Measurements from ENCODE around the gene UBA5.
A peak's percentile ranks its signal among the peaks of the same experiment; 100 is the strongest.

Gene UBA5

DNA sequence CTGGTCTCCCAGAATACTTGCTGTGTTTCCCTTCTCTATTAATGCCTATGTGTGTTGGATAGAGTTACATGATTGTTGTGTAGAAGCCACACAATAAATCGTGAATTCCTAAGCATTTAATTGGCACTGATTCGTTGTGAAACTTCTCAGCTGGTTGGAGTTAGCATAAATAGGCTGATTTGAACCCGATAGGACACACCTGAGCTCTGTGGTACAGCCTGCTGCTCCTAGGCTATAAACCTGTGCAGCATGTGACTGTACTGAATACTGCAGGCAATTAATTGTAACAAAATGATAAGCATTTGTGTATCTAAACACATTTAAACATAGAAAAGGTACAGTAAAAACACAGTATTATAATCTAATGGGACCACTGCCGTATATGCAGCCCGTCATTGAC lies 5.4 kb upstream of the UBA5 start:
- DNase-seq, result no peak

- no peak for DNase-seq
These were observed 4.7 kb upstream of the UBA5 start for GRCh38 chr3:132655471-132655870.

DNA sequence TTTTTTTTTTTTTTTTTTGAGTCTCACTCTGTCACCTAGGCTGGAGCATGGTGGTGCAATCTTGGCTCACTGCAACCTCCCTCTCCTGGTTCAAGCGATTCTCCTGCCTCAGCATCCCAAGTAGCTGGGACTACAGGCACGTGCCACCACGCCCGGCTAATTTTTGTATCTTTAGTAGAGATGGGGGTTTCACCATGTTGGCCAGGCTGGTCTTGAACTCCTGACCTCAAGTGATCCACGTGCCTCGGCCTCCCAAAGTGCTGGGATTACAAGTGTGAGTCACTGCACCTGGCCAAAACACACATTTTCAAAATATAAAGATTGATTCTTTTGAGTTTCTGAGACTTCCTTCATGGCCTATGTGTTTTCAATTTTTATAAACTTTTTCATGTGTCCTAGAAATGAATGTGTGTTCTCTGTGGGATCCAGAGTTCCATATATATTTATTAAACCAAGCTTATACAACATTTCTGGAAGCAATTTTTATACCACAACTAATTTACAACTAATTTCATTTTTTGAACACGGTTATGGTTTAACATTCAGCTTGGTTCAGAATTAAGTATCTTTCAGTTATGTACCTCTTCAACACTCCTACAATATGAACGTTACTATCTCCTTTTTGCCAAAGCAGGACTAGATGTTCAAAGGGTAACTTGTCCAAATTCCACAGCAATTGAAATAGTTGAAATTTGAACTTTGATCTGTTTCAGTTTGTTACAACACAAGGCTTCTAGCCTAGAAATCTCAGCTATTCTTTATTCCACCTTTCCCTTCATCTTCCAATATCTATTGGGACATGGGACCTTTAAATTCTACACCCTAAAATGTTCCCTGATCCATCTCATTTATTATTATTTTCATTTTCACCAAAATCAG lies 2.0 kb upstream of the UBA5 start:
- no peak for DNase-seq

GRCh38 chr3:132659000-132659364 lies 1.1 kb upstream of the UBA5 start:
- DNase-seq, result no peak

DNA sequence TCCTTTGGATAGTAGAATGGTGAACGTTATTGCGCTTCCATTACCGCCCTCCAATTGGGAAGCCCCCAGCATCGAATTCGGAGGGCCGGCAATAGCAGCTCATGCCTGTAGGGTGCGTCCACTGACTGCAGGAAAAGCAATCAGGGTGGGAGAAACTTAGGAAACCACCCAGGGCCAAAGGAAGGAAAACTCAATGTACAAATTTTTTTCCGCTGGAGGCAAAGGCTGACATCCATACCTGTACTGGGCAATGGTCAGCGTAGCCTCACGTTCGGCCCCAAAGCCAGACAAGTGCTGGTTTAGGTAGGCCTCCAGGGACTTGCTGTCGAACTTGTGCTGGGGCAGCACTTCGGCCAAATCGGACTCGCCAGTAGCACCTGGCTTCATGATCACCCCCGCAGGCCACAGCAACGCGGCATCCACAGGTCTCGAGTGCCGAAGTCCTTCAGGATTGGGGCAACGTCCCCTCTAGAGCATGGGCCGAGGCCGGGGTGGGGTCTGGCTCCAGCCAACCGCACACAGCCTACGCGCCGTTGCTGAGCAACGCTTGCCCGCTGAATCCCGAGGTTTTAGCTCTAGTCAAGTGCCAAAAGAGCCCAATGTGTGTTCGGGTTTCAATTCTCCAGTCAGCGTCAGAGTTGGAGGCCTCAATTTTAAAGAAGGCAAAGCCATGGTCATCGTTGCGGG lies 621 bp upstream of the UBA5 start, which contains the start of gene ACAD11:
TSS of gene ACAD11 (minus strand) at position 445 of the 687 bp plus-strand sequence. CDS start at position 387, 58 bp downstream.
- peak; percentile 49 for DNase-seq

DNA sequence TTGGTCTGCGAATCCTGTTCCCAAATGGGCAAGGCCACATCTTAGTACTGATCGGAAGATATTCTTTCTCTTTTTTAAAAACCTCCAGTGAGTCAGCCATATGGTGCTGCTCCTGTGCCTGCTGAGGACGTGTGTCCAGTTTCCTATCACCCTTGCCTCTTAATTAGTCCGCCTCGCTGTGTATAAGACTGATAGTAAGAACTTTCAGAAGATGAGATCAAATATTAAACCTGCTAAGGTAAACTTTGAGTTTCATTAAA lies 612 bp downstream of the UBA5 start:
- DNase-seq, result no peak

DNA sequence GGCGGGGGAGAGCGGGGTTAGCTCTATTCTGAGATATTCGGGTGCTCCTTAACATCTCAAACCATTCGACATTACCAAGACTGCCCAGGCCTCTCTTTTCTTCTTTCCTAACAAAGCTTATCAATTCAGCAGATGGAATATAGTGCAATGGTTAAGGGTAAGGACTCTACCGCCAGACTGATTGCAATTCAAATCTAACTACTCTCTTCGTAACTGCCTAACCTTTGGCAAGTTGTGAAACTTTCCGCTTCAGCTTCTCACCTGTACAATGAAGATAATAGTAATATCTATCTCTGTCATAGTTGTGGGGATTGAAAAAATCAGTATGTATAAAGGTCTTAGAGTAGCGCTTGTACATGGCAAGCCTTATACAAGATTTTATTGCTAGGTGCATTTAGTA lies 972 bp downstream of the UBA5 start:
- DNase-seq, result no peak

DNA sequence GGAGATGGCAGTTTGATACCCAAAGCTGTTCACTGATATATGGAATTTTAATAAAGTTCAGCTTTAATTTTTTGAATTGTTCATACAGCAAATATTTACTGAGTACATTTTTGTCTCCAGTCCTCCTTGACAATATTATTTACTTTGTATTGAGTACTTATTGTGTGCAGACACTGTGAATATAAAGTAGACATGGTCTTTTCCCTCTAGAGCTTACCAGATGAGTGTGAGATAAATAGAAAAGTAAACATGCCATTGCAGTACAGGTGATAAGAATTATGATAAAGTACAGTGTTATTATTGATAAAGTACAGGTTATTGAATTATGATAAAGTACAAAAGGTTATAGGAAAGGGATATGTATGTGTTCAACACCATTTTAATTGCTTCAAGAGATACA lies 2.1 kb downstream of the UBA5 start:
- no peak for DNase-seq

GRCh38 chr3:132665230-132665745 lies 5.2 kb downstream of the UBA5 start:
- DNase-seq, result no peak

DNA sequence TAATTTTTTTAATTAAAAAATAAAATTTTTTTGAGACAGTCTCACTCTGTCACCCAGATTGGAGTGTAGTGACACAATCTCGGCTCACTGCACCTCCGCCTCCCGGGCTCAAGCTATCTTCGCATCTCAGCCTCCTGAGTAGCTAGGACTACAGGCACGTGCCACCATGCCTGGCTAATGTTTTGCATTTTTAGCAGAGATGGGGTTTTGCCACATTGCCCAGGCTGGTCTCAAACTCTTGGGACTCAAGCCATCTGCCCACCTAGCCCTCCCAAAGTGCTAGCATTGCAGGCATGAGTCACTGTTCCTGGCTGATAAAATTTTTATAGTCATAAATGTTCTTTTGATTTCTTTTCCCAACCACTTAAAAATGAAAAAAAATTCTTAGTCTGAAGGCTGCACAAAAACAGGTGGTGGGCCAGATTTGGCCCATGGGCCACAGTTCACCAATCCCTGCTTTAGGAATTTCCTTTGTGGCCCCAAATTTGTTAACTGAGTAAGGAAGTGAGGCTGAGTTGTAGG lies 9.2 kb downstream of the UBA5 start:
- no peak for DNase-seq

DNA sequence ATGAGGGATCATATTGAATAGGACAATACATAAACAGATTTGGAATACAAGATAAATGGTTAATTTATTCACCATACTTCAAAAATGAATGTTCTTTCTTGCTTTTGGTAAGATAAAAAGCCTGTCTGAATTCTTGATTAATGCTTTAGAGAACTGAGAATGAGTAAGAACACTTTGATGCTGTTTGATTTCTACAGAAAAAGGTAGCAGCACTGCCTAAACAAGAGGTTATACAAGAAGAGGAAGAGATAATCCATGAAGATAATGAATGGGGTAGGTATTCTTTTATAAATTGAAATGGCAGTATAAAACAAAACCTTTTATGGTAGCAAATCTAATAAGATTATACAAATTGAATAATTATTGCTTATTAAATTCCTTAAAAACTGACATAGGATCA lies 15.3 kb downstream of the UBA5 start:
- DNase-seq, result no peak

DNA sequence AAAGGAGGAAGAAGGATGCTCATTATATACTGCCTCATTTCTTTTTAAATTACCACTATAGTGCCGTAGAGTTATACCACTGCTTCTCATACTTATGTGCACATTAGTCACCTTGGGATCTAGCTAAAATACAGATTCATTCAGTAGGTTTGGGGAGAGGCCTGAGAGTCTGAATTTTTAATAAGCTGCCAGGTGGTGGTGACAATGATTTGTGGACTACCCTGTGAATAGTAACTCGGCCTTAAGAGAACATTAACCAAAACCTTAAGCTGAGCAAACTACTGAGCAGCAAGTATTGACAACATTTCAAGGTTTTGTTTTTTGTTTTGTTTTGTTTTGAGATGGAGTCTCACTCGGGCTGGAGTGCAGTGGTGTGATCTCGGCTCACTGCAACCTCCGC lies 19.8 kb downstream of the UBA5 start:
- DNase-seq, result no peak

GRCh38 chr3:132681421-132681820 lies 21.3 kb downstream of the UBA5 start:
- no peak for DNase-seq

- DNase-seq, result no peak
These were observed 22.1 kb downstream of the UBA5 start for GRCh38 chr3:132682201-132682600.

GRCh38 chr3:132690040-132690439 lies 29.9 kb downstream of the UBA5 start:
- no peak for DNase-seq

DNA sequence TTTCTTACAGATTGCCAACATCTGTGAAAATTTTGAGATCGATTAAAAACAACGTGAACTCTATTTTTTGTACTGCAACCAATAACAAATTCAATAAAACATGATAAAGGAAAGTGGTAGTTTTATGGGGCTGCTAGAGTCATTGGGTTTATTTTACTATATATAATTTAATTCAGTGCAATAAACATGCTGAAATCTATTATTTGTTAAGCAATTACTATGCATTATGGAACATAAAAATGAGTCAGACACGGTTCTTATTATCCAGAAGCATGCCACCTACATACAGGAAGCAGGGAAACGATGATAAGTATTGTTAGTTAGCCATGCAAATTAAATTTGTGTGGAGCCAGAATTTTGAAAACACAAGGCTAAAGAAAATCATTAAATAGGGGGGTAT lies 34.9 kb downstream of the UBA5 start:
- no peak for DNase-seq

- no peak for DNase-seq
These were observed 35.3 kb downstream of the UBA5 start for GRCh38 chr3:132695422-132695821.

- DNase-seq, result no peak
These were observed 43.6 kb downstream of the UBA5 start for GRCh38 chr3:132703733-132704132.

DNA sequence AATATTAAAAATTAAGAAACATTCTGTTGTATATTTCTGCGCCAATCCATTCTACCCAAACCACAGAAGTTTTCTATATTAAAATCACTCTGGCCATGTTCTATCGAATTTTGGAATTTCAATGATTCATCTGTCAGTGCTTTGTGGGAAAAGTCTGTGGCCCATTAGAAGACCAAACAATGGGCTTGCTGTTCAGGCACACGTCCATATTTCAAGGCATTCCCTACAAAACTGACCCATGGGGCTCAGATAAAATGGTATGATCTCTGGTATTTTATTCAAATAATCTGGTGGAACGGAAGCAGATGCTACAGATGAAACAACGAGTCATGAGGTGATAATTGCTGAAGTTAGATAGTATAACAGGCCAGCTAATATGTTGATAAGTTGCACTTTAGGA lies 49.6 kb downstream of the UBA5 start:
- DNase-seq, result no peak

GRCh38 chr3:132710311-132710710 lies 50.2 kb downstream of the UBA5 start:
- no peak for DNase-seq

GRCh38 chr3:132713977-132714727 lies 54.0 kb downstream of the UBA5 start:
- no peak for DNase-seq

- no peak for DNase-seq
These were observed 56.2 kb downstream of the UBA5 start for GRCh38 chr3:132716372-132716771.

DNA sequence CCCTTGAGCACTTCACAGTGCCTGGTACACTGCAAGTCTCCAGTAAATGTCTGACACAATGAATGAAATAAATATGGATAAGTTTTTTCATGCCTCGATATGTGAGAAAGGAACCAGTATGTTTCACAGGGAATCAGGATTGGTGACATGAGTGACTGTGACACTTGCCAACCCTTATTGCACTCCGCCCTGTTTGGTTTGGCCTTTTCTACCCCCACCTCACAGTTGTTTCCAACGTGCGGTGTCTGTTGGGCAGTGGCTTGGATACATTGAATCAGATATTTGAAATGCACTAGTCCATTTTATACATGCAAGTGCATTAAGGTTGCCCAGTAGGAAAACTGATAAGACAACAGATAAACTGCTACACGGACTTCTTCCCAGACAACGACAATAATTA lies 60.1 kb downstream of the UBA5 start:
- no peak for DNase-seq

Measured in activated CD4-positive, CD25-positive, alpha-beta regulatory T cell treated with anti-CD3 and anti-CD28 coated beads, Interleukin-2, amount 50 U/mL, for 72 hours (primary cell).